ENCODE measurements around the gene MIEF2. TPM values are rescaled to one million over a fixed set of nuclear protein-coding genes. Genes with fewer than 3 reads are reported as not detected.

Gene MIEF2
- polyA plus RNA-seq, 1 donor from 2014 or later: 74.9 TPM

- no peaks in the 10 kb centered on the region for H3K9me2 ChIP-seq (ENCODE audit: insufficient read depth, low read length)
- no peak overlapping the region for H2AFZ ChIP-seq (ENCODE audit: low read depth, low read length)
- no peak overlapping the region for H3K4me2 ChIP-seq (ENCODE audit: low read length)
- peaks cover 33% of the 10 kb centered on the region for H3K79me2 ChIP-seq (replicated peaks; ENCODE audit: insufficient read depth, low read length)
- H3K36me3 ChIP-seq (ENCODE audit: insufficient read depth, low read length): no peaks in the 10 kb centered on the region
- no peak for TF ChIP-seq POLR2AphosphoS5 (IDR thresholded peaks at IDR 0.05)
- no peak for TF ChIP-seq MXI1 (conservative IDR thresholded peaks at IDR 0.05; ENCODE audit: poor library complexity, severe bottlenecking)
- TF ChIP-seq RAD21 (conservative IDR thresholded peaks at IDR 0.05): no peak
- TF ChIP-seq SMC3 (conservative IDR thresholded peaks at IDR 0.05; ENCODE audit: poor library complexity): no peak
- no peak for TF ChIP-seq TAF1 (IDR thresholded peaks at IDR 0.05; ENCODE audit: low read depth)
- no peak for TF ChIP-seq REST (IDR thresholded peaks at IDR 0.05; ENCODE audit: borderline replicate concordance)
- TF ChIP-seq CTCF (IDR thresholded peaks at IDR 0.05; ENCODE audit: poor library complexity, severe bottlenecking): no peak
- TF ChIP-seq EZH2 (IDR thresholded peaks at IDR 0.05; ENCODE audit: borderline replicate concordance, insufficient read depth, low read length, poor library complexity, severe bottlenecking): no peak
- TF ChIP-seq EP300 (conservative IDR thresholded peaks at IDR 0.05; ENCODE audit: poor library complexity, severe bottlenecking): no peak
- peaks cover 3% of the 10 kb centered on the region for H3F3A ChIP-seq (ENCODE audit: insufficient read depth, low read length, poor library complexity, severe bottlenecking)
- H3K9me3 ChIP-seq (ENCODE audit: low read length): no peaks in the 10 kb centered on the region
- no peaks in the 10 kb centered on the region for H4K20me1 ChIP-seq (ENCODE audit: insufficient read depth)
- no peak overlapping the region for H3K27ac ChIP-seq (ENCODE audit: low read length)
- H3K27me3 ChIP-seq (ENCODE audit: insufficient read depth, low read depth, low read length): no peaks in the 10 kb centered on the region
- H3K4me3 ChIP-seq (ENCODE audit: low read length): no peak overlapping the region
- no peak overlapping the region for H3K9ac ChIP-seq (ENCODE audit: low read length)
These were observed 36.4 kb upstream of the MIEF2 start for GRCh38 chr17:18224053-18224386.

- H3F3A ChIP-seq (ENCODE audit: insufficient read depth, low read length, poor library complexity, severe bottlenecking): peaks cover 3% of the 10 kb centered on the region
- peak overlapping the region; percentile 60 for H3K4me3 ChIP-seq (ENCODE audit: low read length)
- H3K79me2 ChIP-seq (replicated peaks; ENCODE audit: insufficient read depth, low read length): peaks cover 38% of the 10 kb centered on the region
- H3K27me3 ChIP-seq (ENCODE audit: insufficient read depth, low read depth, low read length): no peaks in the 10 kb centered on the region
- H4K20me1 ChIP-seq (ENCODE audit: insufficient read depth): no peaks in the 10 kb centered on the region
- no peaks in the 10 kb centered on the region for H3K9me3 ChIP-seq (ENCODE audit: low read length)
- no peak for TF ChIP-seq RAD21 (conservative IDR thresholded peaks at IDR 0.05)
- TF ChIP-seq REST (IDR thresholded peaks at IDR 0.05; ENCODE audit: borderline replicate concordance): no peak
- no peak for TF ChIP-seq EP300 (conservative IDR thresholded peaks at IDR 0.05; ENCODE audit: poor library complexity, severe bottlenecking)
- no peak for TF ChIP-seq CTCF (IDR thresholded peaks at IDR 0.05; ENCODE audit: poor library complexity, severe bottlenecking)
- TF ChIP-seq MXI1 (conservative IDR thresholded peaks at IDR 0.05; ENCODE audit: poor library complexity, severe bottlenecking): no peak
- no peak for TF ChIP-seq TAF1 (IDR thresholded peaks at IDR 0.05; ENCODE audit: low read depth)
- no peak for TF ChIP-seq EZH2 (IDR thresholded peaks at IDR 0.05; ENCODE audit: borderline replicate concordance, insufficient read depth, low read length, poor library complexity, severe bottlenecking)
- no peak for TF ChIP-seq POLR2AphosphoS5 (IDR thresholded peaks at IDR 0.05)
- no peak for TF ChIP-seq SMC3 (conservative IDR thresholded peaks at IDR 0.05; ENCODE audit: poor library complexity)
- H3K9me2 ChIP-seq (ENCODE audit: insufficient read depth, low read length): no peaks in the 10 kb centered on the region
- peak overlapping the region; percentile 45 for H3K9ac ChIP-seq (ENCODE audit: low read length)
- no peak overlapping the region for H2AFZ ChIP-seq (ENCODE audit: low read depth, low read length)
- H3K36me3 ChIP-seq (ENCODE audit: insufficient read depth, low read length): no peaks in the 10 kb centered on the region
- no peak overlapping the region for H3K27ac ChIP-seq (ENCODE audit: low read length)
- H3K4me2 ChIP-seq (ENCODE audit: low read length): peak overlapping the region; percentile 12
These were observed 35.9 kb upstream of the MIEF2 start for GRCh38 chr17:18224387-18225120.
